Fibroblast of upper back skin (primary cell): ENCODE measurements around the gene ZNF268.

Source experiments
- DNase-seq: peaks from one replicate; pipeline ENCODE4 v3.0.0-alpha.2; 2013

Gene ZNF268

GRCh38 chr12:133181238-133181959, at the start of gene ZNF268:
Gene ZNF268, plus strand, starts transcription at chr12:133181495. Its CDS starts 503 bp downstream, at chr12:133181998.
- DNase-seq, result peak; percentile 90

GRCh38 chr12:133135747-133136146, 45.5 kb upstream of the ZNF268 start:
- DNase-seq, result no peak

- DNase-seq, result no peak
Measured at GRCh38 chr12:133145981-133146380, 35.3 kb upstream of the ZNF268 start.

GRCh38 chr12:133156125-133156690, 25.1 kb upstream of the ZNF268 start:
- DNase-seq, result no peak

- no peak for DNase-seq
Measured at GRCh38 chr12:133165776-133166175, 15.5 kb upstream of the ZNF268 start.

GRCh38 chr12:133172491-133172890, 8.8 kb upstream of the ZNF268 start:
- DNase-seq, result no peak

- no peak for DNase-seq
Measured at GRCh38 chr12:133174901-133175300, 6.4 kb upstream of the ZNF268 start.

- DNase-seq, result no peak
Measured at GRCh38 chr12:133180669-133181068, 626 bp upstream of the ZNF268 start.

DNA sequence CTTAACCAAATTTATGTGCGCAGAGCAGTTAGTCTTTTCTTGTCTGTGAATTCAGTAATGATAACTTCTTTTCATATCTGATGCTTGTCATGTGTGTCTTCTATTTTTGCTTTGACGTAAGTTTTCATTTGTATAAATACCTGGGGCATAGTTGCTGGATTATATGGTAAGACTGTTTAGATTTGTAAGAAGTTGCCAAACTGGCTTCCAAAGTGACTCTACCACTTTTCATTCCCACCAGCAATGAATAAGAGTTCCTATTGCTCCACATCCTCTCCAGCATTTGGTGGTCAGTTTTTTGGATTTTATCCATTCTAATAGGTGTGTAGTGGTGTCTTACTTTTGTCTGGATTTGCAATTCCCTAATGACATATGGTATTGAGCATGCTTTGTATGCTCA, 8.9 kb downstream of the ZNF268 start:
- no peak for DNase-seq

DNA sequence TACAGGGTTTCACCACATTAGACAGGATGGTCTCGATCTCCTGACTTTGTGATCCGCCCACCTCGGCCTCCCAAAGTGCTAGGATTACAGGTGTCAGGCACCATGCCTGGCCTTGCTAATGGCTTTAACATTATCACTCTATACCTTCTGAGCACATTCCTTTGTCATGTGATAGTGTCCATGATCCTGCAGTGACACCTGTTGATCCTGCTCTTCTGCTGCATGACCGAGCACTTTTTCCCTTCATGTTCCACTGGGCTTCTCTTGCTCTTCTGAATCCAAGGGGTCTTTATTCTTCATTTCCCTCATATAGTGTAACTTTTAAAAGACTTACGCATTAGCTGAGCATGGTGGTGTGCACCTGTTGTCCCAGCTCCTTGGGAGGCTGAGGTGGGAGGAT, 11.6 kb downstream of the ZNF268 start:
- DNase-seq, result no peak

GRCh38 chr12:133201888-133202287, 20.6 kb downstream of the ZNF268 start:
- no peak for DNase-seq

DNA sequence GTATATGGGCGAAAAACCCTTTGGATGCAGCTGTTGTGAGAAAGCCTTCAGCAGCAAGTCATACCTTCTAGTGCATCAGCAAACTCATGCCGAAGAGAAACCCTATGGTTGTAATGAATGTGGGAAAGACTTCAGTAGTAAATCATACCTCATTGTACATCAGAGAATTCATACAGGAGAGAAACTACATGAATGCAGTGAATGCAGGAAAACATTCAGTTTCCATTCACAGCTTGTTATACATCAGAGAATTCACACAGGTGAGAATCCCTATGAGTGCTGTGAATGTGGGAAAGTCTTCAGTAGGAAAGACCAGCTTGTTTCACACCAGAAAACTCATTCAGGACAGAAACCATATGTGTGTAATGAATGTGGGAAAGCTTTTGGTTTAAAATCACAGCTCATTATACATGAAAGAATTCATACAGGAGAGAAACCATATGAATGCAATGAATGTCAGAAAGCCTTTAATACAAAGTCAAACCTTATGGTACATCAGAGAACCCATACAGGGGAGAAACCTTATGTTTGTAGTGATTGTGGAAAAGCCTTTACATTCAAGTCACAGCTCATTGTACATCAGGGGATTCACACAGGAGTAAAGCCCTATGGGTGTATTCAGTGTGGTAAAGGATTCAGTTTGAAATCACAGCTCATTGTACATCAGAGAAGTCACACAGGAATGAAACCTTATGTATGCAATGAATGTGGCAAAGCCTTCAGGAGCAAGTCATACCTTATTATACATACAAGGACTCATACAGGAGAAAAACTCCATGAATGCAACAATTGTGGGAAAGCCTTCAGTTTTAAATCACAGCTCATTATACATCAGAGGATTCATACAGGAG, 21.4 kb downstream of the ZNF268 start:
- no peak for DNase-seq

DNA sequence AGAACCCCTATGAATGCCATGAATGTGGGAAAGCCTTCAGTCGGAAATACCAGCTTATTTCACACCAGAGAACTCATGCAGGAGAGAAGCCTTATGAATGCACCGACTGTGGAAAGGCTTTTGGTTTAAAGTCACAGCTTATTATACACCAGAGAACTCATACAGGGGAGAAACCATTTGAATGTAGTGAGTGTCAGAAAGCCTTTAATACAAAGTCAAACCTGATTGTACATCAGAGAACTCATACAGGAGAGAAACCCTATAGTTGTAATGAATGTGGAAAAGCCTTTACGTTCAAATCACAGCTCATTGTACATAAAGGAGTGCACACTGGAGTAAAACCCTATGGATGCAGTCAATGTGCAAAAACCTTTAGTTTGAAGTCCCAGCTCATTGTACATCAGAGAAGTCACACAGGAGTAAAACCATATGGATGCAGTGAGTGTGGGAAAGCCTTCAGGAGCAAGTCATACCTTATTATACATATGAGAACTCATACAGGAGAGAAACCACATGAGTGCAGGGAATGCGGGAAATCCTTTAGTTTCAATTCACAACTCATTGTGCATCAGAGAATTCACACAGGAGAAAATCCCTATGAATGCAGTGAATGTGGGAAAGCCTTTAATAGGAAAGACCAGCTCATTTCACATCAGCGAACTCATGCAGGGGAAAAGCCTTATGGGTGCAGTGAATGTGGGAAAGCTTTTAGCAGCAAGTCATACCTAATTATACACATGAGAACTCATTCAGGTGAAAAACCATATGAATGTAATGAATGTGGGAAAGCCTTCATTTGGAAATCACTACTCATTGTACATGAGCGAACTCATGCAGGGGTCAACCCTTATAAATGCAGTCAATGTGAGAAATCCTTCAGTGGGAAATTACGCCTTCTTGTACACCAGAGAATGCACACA, 22.3 kb downstream of the ZNF268 start:
- no peak for DNase-seq

DNA sequence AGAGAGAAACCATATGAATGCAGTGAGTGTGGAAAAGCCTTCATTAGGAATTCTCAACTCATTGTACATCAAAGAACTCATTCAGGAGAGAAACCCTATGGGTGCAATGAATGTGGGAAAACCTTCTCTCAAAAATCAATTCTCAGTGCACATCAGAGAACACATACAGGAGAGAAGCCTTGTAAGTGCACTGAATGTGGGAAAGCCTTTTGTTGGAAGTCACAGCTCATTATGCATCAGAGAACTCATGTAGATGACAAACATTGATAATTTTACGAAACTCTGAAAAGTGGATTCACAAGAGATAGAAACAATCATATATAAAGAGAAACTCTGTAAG, 22.9 kb downstream of the ZNF268 start:
- no peak for DNase-seq

DNA sequence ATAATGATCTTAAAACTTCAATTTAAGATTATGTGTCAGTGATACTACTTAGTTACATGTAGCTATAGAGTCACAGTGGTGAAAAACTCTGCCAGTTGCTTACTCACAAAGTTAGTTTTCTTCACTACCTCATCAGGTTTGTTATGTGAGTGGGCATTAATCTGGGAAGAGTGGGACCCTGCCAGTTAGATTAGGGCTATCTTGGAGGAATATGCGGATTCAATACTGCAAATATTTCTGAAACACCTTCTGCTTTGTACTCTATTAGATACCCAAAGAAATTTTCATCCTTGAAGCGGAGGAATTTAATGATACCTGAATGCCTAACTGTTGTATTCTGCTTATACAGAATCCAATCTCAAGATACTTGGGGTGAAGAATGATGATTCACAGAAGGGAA, 25.1 kb downstream of the ZNF268 start:
- no peak for DNase-seq

GRCh38 chr12:133215724-133216123, 34.4 kb downstream of the ZNF268 start:
- no peak for DNase-seq

DNA sequence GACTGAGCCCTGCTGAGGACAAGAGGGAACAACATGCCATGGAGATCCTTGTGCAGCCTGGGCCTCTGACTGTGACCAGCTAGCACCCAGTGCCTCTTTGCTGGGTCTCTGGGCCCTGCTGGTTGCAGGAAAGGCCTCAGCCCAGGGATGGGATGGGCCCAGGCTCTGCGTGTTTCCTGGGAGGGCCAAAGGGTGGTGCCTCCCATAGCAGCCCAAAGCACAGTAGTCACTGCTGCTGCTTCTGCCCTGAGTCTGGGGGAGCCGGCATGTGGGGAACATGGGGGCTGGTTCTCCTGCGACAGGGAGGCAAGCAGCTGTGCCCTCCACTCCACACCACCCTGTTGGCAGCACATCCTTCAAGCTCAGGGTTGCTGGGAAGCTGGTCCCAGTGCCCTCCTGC, 35.9 kb downstream of the ZNF268 start:
- no peak for DNase-seq

GRCh38 chr12:133220521-133220920, 39.2 kb downstream of the ZNF268 start:
- no peak for DNase-seq

DNA sequence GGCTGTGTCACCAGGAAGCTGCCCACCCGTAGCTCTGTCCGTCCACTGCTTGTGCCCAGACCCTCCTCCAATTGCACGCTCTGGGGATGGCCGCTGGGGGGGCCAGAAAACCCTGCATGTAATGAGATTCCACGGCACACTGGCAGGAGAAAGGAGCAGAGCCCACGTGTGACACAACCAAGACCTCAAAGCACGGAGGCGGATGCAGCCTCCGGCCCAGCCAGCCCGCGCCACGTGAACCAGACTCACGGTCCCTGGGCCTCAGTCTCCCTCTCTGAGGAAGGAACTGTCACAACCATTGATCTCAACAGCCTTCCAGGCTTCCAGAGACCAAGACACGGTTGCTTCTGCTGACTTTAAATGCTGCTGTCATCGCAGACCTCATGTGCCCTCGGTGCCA, 39.9 kb downstream of the ZNF268 start:
- DNase-seq, result no peak

DNA sequence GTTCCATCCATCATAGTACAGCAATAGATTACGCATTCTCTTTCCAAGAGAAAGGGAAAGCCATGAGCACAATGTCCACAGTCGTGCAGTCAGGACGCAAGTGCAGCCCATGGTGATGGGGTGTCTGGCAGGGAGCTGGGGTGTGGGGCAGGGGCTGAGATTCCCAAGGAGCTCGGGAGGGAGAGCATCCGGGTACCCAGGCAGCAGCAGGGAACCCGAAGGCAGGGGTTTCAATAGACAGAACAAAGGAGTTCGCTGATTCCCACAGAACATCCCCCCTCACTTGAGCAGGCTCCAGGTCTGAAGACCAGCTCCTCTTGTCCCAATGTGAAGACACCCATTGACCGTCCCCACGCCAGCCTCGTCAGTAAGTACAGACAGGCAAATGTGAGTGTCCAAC, 40.9 kb downstream of the ZNF268 start:
- DNase-seq, result no peak

- DNase-seq, result no peak
Measured at GRCh38 chr12:133225527-133225926, 44.2 kb downstream of the ZNF268 start.

DNA sequence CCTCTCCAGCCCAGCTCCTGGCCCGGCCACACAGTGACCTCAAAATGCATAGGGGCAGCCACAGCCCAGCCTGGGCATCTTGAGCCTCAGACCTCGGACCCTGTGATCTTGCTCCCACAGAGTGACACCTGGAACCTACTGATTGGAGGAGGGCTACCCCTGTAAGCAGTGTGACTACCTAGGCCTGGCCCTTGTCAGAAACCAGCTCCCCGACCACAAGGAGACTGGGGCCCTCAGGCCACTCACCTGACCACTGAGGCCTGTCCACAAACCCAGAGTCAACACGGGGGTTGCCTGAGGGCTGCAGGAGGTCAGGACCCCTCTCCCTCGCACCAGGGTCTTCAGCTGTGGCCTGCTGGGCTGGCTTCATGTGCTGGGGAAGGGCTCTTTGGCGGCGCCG, 45.4 kb downstream of the ZNF268 start:
- DNase-seq, result no peak

DNA sequence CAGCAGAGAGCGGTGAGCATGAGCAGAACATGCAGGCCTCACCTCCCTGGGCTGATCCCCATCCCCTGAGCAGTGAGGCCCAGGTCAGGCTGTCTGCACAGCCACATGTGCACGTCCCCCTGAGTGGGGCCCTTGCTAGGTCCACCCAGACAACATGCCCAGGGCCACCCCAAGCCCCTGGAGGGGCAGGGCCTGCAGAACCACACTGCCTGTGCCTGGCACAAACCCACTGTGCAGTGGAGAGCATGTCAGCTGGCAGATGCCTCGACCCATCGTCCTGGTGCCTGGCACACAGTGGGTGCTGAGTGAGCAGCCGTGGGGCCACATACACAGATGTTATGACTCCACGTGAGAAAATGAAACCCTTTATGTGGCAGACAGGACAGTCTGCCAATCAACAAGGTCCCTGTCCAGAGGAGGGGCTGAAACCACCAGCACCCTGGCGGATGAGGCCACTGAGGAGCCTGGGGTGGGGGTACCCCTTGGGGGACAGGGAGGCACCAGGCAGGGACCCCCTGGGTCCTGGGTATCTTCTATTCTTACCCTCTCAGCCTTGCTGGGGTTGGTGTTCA, 46.1 kb downstream of the ZNF268 start:
- no peak for DNase-seq
